HEK293T (cell line): Measurements from ENCODE around the gene TLE3.

Experiments
- ARNT ChIP-seq: fragments of 450-650 bp; IDR thresholded peaks from 2 replicates; pipeline ENCODE4 v1.6.1; 2017; ENCODE audit warnings: mild to moderate bottlenecking
- BHLHE40 ChIP-seq: fragments of 450-650 bp; IDR thresholded peaks from 2 replicates; pipeline ENCODE4 v1.6.1; 2016; ENCODE audit warnings: mild to moderate bottlenecking, moderate library complexity, borderline replicate concordance
- FOXA1 ChIP-seq: fragments of 450-650 bp; IDR thresholded peaks from 2 replicates; pipeline ENCODE4 v1.6.1; 2016; ENCODE audit warnings: mild to moderate bottlenecking
- SP1 ChIP-seq: fragments of 450-650 bp; IDR thresholded peaks from 2 replicates; pipeline ENCODE4 v1.6.1; 2017

GRCh38 chr15:70125605-70126004 is 27.9 kb upstream of the TLE3 start:
- TF ChIP-seq SP1: no peak
- no peak for TF ChIP-seq FOXA1
- TF ChIP-seq ARNT: no peak
- TF ChIP-seq BHLHE40: no peak
